ENCODE results near the gene SHISA6.

- TF ChIP-seq, protein P1, sequence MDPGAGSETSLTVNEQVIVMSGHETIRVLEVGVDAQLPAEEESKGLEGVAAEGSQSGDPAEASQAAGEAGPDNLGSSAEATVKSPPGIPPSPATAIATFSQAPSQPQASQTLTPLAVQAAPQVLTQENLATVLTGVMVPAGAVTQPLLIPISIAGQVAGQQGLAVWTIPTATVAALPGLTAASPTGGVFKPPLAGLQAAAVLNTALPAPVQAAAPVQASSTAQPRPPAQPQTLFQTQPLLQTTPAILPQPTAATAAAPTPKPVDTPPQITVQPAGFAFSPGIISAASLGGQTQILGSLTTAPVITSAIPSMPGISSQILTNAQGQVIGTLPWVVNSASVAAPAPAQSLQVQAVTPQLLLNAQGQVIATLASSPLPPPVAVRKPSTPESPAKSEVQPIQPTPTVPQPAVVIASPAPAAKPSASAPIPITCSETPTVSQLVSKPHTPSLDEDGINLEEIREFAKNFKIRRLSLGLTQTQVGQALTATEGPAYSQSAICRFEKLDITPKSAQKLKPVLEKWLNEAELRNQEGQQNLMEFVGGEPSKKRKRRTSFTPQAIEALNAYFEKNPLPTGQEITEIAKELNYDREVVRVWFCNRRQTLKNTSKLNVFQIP (CRISPR knock-in tag; IDR thresholded peaks at IDR 0.05; ENCODE audit: borderline replicate concordance, low read depth): no peak
- TF ChIP-seq RARB (CRISPR knock-in tag; IDR thresholded peaks at IDR 0.05) (no peak), TSHZ2 (CRISPR knock-in tag; IDR thresholded peaks at IDR 0.05) (no peak), PATZ1 (CRISPR knock-in tag; IDR thresholded peaks at IDR 0.05; ENCODE audit: borderline replicate concordance) (no peak)
These were observed 360.6 kb downstream of the SHISA6 start for GRCh38 chr17:11601661-11602060.

All from SK-N-SH treated with all-trans-retinoic acid at 6 μM for 48 hours (cell line).